ENCODE results near the gene CNN3. TPM values are rescaled to one million over a fixed set of nuclear protein-coding genes. Genes with fewer than 3 reads are reported as not detected.

Gene CNN3
- total RNA-seq, 1 donor from 2014 or later = 80.2 TPM

DNA sequence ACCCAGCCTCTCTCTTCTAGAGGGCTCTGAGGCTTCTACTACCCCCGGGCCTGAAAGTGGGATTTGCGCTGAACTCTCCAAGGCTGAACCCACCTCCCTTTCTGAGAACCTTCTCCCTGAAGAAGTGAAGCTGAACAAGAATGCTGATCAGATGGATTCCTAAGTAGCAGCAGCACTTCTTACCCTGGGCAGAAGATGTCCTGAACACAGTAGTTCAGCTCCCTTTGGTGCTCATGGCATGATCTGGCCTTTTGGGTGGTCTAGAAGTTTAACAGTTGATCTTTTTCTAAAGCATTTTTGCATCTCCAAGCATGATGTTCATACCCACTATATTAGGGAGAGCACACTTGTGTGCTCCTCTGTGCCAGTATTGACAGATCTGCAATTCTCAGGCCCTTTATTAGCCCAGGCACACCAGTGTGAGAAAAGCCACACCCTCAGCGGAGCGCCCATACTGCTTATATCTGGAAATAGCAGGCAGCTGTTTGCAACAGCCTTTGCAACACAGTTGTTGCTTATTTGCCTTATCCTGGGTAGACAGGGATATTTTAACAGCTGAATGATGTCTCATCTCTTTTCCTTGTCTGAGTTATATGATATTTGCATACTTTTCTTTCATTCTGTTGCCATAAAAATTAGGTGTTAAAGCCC, 34.2 kb downstream of the CNN3 start:
- DNase-seq (ENCODE audit: low spot score) (no peak), ATAC-seq (no peak)

DNA sequence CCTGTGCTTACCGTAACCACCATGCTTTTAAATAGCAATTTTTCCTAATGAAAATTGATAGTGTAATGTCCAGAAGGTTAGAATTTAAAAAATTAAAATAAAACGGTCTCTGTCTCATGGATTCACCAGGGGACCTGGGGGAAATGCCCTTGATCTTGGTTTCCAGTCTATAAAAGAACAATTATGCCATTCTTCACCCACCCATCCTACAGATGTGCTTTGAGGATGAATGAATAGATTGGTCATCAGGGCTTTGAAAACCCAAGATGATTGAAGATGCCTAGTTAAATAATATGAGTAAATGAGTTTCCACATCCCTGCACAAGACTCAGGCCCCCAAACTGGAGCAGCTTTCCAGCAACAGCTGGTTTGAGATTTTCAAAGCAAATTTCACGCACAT, 38.7 kb downstream of the CNN3 start:
- no peak for ATAC-seq
- no peak for DNase-seq (ENCODE audit: low spot score)

GRCh38 chr1:94887603-94888171, 39.2 kb downstream of the CNN3 start:
- ATAC-seq (no peak), DNase-seq (ENCODE audit: low spot score) (no peak)

GRCh38 chr1:94887106-94887505, 39.8 kb downstream of the CNN3 start:
- DNase-seq (ENCODE audit: low spot score) = no peak
- ATAC-seq = no peak

GRCh38 chr1:94886361-94886760, 40.5 kb downstream of the CNN3 start:
- ATAC-seq (no peak), DNase-seq (ENCODE audit: low spot score) (no peak)

DNA sequence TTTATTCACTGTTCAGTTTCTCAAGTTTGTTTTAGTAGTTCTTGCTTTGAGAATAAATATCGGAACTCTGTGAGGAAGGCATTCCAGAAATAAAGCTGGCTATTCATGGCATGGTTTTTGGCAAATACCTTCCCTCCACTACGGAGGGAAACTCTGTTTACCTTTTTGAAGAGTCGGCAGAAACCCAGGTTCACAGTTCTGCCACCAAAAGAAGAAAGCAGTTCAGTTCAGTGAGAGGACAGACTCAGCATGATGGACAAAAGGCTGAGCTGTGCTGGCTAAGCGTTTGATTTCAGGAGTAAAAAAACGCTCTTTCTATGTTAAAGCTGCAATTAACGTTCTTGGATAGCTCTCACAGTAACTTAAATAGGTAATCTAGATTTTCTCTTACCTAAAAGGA, 42.4 kb downstream of the CNN3 start:
- ATAC-seq (peak; percentile 13), DNase-seq (ENCODE audit: low spot score) (no peak)

GRCh38 chr1:94884106-94884505, 42.8 kb downstream of the CNN3 start:
- DNase-seq (ENCODE audit: low spot score) = no peak

GRCh38 chr1:94883691-94884090, 43.2 kb downstream of the CNN3 start:
- no peak for DNase-seq (ENCODE audit: low spot score)
- peak; percentile 78 for ATAC-seq

More at GRCh38 chr1:94884106-94884505, 42.8 kb downstream of the CNN3 start:
- ATAC-seq = peak; percentile 71

DNA sequence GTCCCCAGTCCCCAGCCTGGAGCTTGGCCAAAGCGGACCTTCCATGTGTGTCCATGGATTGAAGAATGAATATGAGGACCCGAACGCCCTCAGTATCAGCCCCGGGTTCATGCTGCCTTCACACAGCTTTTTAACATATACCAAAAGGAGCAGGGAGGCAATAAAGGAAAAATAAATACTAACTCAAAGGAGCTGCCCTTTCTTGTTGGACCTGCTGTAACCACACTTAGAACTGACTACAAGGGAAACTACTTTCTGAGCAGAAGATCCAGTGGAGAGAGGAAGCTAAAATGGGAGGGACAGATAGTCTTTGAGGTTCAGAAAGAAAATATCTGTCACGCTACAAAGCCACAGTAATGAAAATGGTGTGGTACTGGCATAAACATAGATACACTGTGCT, 48.6 kb downstream of the CNN3 start:
- DNase-seq (ENCODE audit: low spot score) (no peak), ATAC-seq (no peak)

- no peak for DNase-seq (ENCODE audit: low spot score)
- no peak for ATAC-seq
Observed at GRCh38 chr1:94876362-94876761, 50.5 kb downstream of the CNN3 start.

- ATAC-seq (no peak), DNase-seq (ENCODE audit: low spot score) (no peak)
Observed at GRCh38 chr1:94875794-94876193, 51.1 kb downstream of the CNN3 start.

DNA sequence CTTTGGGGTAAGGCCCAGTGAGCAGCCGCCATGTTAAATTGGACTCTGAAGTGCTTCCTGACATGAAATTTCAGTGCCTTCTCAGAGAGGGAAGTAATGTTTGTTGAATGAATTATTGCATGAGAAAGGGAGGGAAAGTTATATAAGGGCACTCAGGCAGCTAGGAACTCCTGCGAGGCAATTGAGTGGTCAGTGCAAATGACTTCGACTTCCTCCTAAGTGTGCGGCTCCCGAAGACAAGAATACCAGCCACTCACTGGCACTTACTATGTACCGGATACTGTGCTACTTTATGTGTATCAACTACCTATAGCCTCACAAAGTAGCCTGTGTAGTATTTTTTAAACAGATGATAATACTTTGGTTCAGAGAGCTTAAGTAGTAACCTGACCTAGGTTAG, 52.5 kb downstream of the CNN3 start:
- no peak for DNase-seq (ENCODE audit: low spot score)
- ATAC-seq = no peak

DNA sequence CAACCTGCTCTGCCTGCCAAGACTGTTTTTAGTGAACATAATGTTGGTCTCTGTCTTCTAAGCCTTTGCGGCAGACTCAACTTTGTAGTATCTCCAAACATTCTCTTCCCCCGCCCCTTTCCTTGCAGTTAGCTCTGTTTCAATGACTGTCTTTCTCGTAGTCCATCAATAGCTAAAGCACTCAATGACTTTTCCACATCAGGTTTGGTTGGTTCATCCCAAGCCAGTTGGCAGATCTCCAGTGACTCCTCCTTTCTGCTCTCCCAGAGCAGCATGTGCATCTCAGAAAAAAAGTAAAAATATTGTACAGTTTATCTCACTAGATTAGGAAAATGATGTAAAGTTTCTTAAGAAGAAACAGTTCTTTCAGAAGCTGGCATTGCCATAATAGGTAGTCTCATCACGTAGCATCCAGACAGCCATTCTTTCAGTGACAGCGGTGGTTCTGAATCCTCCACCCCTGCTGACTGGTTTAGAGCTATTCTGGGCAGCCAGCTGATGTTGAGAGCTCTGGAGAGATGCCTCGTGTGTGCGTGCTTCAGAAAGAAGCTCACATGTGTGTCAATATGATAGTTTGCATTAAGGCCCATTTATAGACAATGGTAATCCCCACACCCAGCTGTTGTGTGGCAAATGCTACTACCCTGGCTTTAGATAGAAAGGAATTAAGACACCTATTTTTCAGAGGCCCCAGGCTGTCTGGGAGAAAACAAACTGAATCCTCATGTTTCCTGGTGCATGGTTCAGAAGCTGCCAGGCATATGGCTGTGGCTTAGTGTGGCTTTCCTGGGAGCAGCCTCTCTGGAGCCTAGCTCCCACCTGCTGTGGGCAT, 53.2 kb downstream of the CNN3 start:
- ATAC-seq (no peak), DNase-seq (ENCODE audit: low spot score) (no peak)

DNA sequence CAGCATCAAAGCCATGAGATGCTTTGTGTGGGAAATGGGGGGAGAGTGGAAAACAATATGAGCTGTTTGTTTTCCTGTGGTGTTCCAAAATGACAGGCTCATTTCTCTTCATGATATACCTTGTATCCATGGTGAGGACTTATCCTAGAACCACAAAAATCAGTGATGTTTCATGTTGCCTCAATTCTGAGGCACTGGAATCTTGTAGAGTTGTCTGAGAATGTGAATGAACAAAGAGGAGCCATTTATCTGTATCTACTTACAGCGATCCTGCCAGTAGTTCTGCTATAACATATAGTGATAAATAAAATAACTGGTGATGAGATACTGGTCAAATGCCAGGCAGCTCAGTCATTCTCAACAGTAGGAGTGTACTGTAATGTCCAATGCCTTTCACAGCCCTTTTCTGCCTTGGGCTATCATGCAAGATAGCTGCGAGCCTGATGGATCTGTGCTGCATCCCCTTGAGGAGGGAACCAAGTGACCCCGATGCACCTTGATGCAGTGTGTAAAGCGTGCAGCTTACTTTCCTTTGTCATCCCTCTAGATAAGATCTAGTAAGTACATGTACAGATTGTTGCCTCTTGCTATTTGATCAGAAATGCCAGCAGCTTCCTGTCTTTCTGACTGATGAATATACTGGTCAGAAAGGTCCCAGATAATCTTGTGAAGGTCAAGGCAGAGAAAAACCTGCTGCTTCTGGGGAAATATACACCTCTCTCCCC, 54.0 kb downstream of the CNN3 start:
- ATAC-seq = no peak
- no peak for DNase-seq (ENCODE audit: low spot score)

DNA sequence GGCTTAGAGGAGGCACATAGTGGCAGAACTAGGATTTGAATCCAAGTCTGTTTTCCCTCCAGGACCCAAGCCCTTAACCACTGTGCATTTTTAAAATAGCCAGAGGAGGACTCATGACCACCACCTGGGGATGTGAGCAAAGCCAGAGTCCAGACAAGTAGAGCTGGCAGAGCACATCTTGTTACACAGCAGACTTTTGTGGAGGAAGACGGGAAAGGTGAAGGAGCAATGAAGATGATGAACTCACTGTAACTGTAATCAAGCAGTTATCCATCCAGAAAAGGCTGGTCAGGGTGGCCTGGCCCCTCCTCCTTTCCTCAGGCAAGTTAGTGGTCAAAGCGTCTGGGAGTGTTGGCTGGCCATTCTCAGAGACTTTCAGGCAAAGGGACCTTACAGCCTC, 55.9 kb downstream of the CNN3 start:
- no peak for ATAC-seq
- no peak for DNase-seq (ENCODE audit: low spot score)

DNA sequence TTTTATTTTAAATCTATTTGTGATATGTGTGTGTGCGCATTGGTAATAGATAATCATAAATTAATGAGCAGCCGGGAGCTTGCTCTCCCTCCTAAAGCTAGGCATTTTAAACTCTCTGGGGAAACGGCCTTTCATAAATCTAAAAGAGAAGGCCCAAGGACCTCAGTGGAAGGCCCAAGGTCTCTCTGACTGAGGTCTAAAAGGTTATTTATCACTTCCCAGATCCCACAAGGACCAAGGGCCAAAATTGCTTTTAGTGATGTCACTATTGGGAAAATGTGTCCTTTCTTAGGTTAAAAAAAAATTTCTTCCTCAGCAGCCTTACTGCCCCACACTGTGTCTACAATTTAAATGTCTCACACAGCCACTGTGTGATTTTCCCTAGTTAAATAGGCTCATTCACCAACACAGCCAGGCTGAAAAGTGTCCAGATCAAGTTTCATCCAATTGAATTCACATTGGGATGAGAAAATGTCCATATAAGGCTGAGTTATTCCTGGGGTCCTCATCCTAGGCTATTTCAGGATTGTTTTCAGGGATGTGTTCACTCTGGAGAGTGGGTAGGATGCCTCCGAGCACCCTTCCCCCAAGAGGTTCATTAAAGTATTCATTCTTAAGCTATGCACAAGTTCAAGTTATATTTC, 60.6 kb downstream of the CNN3 start:
- DNase-seq (ENCODE audit: low spot score) (no peak), ATAC-seq (no peak)

DNA sequence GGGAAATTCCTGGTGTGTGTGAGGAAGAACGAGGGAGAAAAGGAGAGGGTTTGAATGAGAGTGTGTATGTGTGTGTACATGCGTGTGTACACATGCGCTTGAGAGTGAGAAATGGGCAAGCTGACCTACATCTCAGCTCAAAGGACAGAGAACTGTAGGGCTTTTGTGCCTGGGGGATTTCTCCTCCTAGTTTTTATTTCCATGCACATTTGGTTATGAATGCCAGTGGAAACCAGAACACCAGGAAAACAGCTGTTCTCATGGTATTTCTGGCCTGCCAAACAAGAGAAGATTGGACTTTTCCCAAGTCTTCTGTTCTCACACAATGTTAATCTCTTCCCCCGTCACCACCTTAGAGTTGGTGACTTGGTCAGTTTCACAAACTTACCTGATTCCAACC, 61.5 kb downstream of the CNN3 start:
- DNase-seq (ENCODE audit: low spot score) = no peak
- no peak for ATAC-seq

DNA sequence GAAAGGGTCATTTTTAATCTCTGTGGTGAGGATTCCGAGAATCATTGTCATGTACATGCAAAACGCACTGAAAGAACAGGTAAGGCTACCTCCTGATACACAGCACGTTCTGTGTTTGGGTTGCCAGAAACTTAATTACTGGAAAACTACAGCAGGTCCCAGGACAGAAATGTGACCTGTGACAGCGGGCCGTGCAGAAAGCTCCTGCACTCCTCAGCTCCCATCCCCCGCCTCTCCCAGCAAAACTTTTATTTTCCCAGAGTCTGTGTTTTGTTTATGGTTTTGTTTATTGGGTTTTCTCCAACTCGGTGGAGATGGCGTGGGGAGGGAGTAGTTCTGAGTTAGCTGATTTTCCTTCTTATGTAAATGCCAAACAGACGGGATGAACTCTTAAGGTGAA, 62.1 kb downstream of the CNN3 start:
- DNase-seq (ENCODE audit: low spot score) (no peak), ATAC-seq (no peak)

DNA sequence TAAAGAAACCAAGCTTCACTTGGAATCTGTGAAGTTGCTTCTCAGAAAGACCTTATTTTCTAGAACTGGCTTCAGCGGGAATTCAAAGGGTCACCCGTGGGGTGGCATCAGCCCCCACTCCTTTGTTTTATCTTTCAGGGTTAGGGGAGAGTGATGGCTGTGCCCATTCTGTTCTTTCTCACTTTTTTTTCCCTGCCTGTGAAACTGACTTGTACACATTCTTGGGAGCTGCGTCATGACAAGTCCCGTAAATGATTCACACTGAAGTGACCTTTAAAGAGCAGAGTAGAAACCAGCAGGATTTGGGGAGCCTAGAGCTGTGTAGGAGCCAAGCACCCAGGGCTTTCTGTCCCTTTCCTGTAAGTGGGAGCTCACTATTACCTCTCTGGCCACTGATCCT, 63.0 kb downstream of the CNN3 start:
- no peak for DNase-seq (ENCODE audit: low spot score)

DNA sequence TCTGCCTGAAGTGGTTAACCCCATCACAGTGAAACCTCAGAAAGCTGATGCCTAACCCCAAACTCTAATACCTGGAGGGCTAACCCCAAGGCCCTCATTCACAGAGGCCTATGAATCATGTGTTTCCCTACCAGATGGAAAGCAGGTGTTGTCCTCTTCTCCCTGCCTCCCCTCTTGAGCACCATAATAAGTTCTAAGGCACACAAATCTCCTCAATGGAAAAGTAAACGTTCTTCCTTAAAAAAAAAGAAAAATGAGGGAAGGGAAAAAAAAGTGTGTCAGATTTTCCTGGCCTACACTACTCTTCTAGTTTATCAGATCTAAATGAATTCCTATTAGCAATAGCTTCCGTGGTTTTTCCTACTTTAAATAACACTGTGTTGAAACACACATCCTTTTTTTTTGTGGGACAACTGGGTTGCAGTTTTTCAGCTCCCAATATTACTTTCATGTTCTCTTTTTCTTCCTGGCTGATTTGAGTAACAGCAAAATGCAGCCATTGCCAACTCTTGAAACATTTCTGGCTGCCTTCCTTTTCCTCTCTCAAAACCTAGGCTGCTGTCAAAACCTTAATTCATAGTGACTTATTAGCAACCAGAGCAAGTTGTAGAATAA, 63.5 kb downstream of the CNN3 start:
- no peak for ATAC-seq
- DNase-seq (ENCODE audit: low spot score) = no peak

More for the DNA sequence above, 63.0 kb downstream of the CNN3 start:
- peak; percentile 32 for ATAC-seq

DNA sequence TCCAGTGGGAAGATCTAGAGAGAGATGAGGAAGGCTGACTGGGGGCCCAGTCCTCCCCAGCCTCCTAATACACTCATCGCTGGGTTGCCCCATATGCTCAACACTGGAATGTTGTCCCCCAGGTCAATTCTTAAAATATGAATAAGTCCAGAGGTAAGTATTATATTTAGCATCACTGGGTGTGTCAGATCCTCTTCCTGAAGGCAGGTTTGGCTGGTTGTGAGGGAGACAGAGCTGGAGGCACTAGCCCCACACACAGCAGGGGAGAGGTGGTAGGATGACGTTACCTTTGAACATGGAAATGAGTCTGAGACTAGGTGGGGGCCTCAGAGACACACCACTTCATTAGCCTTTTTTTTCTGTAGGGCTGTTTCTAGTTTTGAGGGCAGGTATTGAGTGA, 64.2 kb downstream of the CNN3 start:
- no peak for DNase-seq (ENCODE audit: low spot score)
- no peak for ATAC-seq
